ES-I3 (cell line): Measurements from ENCODE around the gene TRMU.
"Not testable (repeated sequence)": the region's sequence is repeated elsewhere in the genome, so short reads cannot be mapped to it uniquely, and the experiment has no call there.

Experiments
- H3K36me3 ChIP-seq: 2 replicates; pipeline ENCODE4 v1.6.1; 2013; ENCODE audit warnings: mild to moderate bottlenecking, low read length, control low read depth, moderate library complexity; ENCODE audit not compliant: insufficient read depth
- H3K4me1 ChIP-seq: 2 replicates; pipeline ENCODE4 v1.6.1; 2013; ENCODE audit warnings: mild to moderate bottlenecking, control low read depth, low read length; ENCODE audit not compliant: insufficient read depth
- H3K9ac ChIP-seq: 2 replicates; pipeline ENCODE4 v1.6.1; 2013; ENCODE audit warnings: low read depth, mild to moderate bottlenecking, low read length, moderate library complexity
- H3K9me3 ChIP-seq: 2 replicates; pipeline ENCODE4 v1.6.1; 2013; ENCODE audit warnings: mild to moderate bottlenecking, low read length, moderate library complexity; ENCODE audit not compliant: control insufficient read depth, insufficient read depth

TRMU gene

DNA sequence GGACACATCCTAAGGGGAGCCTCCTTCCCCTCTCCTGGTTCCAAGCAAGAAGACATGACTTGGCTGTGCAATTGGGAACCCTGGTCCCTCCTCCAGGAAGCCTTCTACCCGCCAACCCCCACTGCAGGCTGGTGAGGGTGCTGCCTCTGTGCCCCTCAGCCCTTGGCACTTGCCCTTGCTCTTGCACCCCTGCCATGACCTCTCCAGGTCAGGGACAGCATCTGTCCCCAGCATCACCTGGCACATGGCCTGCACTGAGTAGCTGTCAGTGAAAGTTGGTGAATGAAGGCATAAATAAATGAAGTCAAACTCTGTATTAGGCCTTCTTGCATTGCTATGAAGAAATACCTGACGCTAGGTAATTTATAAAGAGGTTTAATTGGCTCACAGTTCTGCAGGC lies 40.7 kb upstream of the TRMU start:
- no peak overlapping the region for H3K9ac ChIP-seq
- peaks cover 9% of the 10 kb centered on the region; the same call in 1 of the 2 replicates for H3K36me3 ChIP-seq
- peaks cover 4% of the 10 kb centered on the region; the same call in 1 of the 2 replicates for H3K4me1 ChIP-seq
- no peaks in the 10 kb centered on the region for H3K9me3 ChIP-seq

GRCh38 chr22:46295277-46295971 lies 40.1 kb upstream of the TRMU start:
- H3K9me3 ChIP-seq: no peaks in the 10 kb centered on the region
- H3K36me3 ChIP-seq: peaks cover 9% of the 10 kb centered on the region; the same call in 1 of the 2 replicates
- H3K4me1 ChIP-seq: peaks cover 4% of the 10 kb centered on the region; the same call in 1 of the 2 replicates
- H3K9ac ChIP-seq: peak overlapping the region; percentile 86; the same call in 1 of the 2 replicates

- Histone ChIP-seq H3K9me3 (no peaks in the 10 kb centered on the region), H3K36me3 (peaks cover 14% of the 10 kb centered on the region), H3K4me1 (peaks cover 4% of the 10 kb centered on the region; the same call in 1 of the 2 replicates), H3K9ac (peak within 1 kb of the TSS; percentile 86)
Observed at GRCh38 chr22:46296257-46297150, 39.0 kb upstream of the TRMU start, which contains the start of gene GTSE1. TSS of gene GTSE1 (plus strand) at chr22:46296870. CDS start at chr22:46297401, 531 bp downstream.

DNA sequence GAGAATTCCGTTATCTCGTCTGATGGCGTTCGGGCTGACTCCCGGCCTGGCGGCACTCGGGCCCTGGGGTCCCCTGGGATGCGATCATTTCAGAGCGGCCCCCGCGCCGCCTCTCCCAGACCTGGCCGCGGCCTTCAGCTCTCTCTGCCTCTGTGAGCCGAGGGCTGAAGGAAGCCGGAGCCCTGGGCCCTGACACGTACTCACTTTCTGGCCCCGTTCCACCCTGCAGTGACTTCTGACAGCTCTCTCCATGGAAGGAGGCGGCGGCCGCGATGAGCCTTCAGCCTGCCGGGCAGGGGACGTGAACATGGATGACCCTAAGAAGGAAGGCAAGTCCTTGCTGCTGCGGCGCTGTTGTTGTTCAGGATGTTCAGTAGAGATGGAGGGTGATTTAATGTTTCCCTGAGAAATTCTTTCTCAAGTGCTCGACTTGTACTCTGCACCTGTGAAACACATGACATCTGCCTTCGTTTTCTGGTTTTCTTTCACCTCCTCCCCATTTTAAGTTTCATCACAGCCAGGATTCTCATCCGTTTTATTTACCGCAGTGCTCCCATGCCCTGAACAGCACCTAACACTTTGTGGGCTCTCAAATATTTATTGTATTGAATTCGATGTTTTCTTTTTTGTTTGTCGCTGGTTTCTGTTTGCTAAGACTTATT lies 38.2 kb upstream of the TRMU start:
- Histone ChIP-seq H3K9me3 (no peaks in the 10 kb centered on the region), H3K4me1 (peaks cover 4% of the 10 kb centered on the region; the same call in 1 of the 2 replicates), H3K9ac (peak overlapping the region; percentile 86), H3K36me3 (peaks cover 14% of the 10 kb centered on the region)

- Histone ChIP-seq H3K9me3 (no peaks in the 10 kb centered on the region), H3K4me1 (no peaks in the 10 kb centered on the region), H3K9ac (no peak overlapping the region), H3K36me3 (peaks cover 14% of the 10 kb centered on the region)
Observed at GRCh38 chr22:46299101-46299500, 36.4 kb upstream of the TRMU start.

GRCh38 chr22:46300491-46300890 lies 35.0 kb upstream of the TRMU start:
- H3K9ac ChIP-seq: no peak overlapping the region
- H3K36me3 ChIP-seq: peaks cover 14% of the 10 kb centered on the region
- no peaks in the 10 kb centered on the region for H3K9me3 ChIP-seq

GRCh38 chr22:46303347-46303965 lies 32.1 kb upstream of the TRMU start:
- no peaks in the 10 kb centered on the region for H3K9me3 ChIP-seq
- no peak overlapping the region for H3K9ac ChIP-seq
- no peaks in the 10 kb centered on the region for H3K4me1 ChIP-seq
- H3K36me3 ChIP-seq: peaks cover 14% of the 10 kb centered on the region

More at GRCh38 chr22:46300491-46300890, 35.0 kb upstream of the TRMU start:
- H3K4me1 ChIP-seq: no peaks in the 10 kb centered on the region

DNA sequence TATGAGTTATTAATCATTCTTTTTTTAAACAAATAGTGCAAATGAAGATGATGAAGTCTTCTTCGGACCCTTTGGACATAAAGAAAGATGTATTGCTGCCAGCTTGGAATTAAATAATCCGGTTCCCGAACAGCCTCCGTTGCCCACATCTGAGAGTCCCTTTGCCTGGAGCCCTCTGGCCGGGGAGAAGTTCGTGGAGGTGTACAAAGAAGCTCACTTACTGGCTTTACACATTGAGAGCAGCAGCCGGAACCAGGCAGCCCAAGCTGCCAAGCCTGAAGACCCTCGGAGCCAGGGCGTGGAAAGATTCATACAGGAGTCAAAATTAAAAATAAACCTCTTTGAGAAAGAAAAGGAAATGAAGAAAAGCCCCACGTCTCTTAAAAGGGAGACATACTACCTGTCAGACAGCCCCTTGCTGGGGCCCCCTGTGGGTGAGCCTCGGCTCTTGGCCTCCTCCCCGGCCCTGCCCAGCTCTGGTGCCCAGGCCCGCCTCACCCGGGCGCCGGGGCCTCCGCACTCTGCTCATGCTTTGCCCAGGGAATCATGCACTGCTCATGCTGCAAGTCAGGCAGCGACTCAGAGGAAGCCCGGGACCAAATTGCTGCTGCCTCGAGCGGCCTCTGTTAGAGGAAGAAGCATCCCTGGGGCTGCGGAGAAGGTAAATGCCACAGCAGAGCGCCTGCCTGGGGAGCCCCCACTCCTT lies 27.1 kb upstream of the TRMU start:
- peaks cover 9% of the 10 kb centered on the region; the same call in 1 of the 2 replicates for H3K36me3 ChIP-seq
- H3K9me3 ChIP-seq: no peaks in the 10 kb centered on the region
- H3K4me1 ChIP-seq: no peaks in the 10 kb centered on the region
- H3K9ac ChIP-seq: no peak overlapping the region

DNA sequence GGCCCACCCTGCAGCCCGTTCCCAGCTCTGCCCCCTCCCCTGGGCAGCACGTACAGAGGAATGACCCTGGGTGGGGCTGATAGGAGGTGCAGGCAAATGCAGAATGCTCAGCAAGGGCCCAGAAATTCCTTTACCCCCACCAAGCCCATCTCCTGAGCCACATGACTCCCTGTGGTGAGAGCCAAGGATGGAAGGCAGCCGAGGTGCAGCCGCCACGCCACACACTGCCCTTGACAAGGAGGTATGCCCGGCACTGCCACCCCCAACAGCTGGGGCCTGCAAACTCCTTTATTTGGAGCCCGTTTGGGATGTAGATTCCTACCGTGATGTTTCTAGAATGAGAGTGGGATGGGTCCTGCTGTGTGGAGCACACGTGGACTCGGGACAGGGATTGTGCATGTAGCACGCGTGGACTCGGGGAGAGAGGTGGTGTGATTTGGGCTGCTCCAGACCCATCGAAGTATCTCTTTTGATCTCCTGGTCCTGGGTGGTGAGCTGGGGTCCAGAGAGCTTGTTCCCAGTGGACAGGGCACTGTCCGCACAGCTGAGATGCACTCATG lies 25.9 kb upstream of the TRMU start:
- H3K4me1 ChIP-seq: no peaks in the 10 kb centered on the region
- H3K36me3 ChIP-seq: peaks cover 9% of the 10 kb centered on the region; the same call in 1 of the 2 replicates
- no peak overlapping the region for H3K9ac ChIP-seq
- no peaks in the 10 kb centered on the region for H3K9me3 ChIP-seq

- H3K4me1 ChIP-seq: no peaks in the 10 kb centered on the region
- no peaks in the 10 kb centered on the region for H3K9me3 ChIP-seq
- no peak overlapping the region for H3K9ac ChIP-seq
- H3K36me3 ChIP-seq: peaks cover 13% of the 10 kb centered on the region
Observed at GRCh38 chr22:46312056-46312455, 23.5 kb upstream of the TRMU start.

GRCh38 chr22:46312848-46313247 lies 22.7 kb upstream of the TRMU start:
- H3K9ac ChIP-seq, H3K9me3 ChIP-seq, H3K4me1 ChIP-seq: not testable (repeated sequence)
- peaks cover 13% of the 10 kb centered on the region for H3K36me3 ChIP-seq

DNA sequence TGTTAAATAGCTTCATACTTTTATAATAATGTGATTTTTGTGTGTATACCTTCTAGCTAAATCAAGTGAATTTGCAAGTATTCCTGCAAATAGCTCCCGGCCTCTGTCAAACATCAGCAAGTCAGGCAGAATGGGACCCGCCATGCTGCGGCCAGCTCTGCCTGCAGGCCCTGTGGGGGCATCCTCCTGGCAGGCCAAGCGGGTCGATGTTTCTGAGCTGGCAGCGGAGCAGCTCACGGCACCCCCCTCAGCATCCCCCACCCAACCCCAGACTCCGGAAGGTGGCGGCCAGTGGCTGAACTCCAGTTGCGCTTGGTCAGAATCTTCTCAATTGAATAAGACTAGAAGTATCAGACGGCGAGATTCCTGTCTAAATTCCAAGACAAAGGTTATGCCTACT lies 19.5 kb upstream of the TRMU start:
- no peaks in the 10 kb centered on the region for H3K9me3 ChIP-seq
- peaks cover 8% of the 10 kb centered on the region for H3K36me3 ChIP-seq

DNA sequence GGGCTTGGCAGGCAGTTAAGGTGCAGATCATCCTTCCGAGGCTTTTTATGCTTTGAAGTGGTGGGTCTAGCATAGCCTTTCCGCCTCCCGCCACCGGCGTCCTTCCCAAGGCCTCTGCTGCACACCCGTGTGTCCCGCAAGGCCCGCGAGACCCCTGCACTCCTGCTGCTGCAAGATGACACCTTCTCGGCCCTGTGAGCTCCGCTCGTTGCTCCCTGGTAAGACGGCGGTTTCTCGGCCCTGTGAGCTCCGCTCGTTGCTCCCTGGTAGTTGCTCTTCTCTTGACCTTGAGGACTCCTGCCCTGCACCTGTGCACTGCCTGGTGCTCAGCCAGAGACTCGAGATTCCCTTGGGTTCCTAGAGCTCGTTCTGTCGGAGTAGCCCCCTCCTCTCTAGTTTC lies 17.9 kb upstream of the TRMU start:
- H3K4me1 ChIP-seq: no peaks in the 10 kb centered on the region
- peaks cover 8% of the 10 kb centered on the region for H3K36me3 ChIP-seq
- no peak overlapping the region for H3K9ac ChIP-seq
- H3K9me3 ChIP-seq: no peaks in the 10 kb centered on the region

More for the DNA sequence above, 19.5 kb upstream of the TRMU start:
- Histone ChIP-seq H3K9ac (no peak overlapping the region), H3K4me1 (no peaks in the 10 kb centered on the region)
